Measurements from ENCODE around the gene RHOF.

GRCh38 chr12:121831571-121832245, 38.2 kb upstream of the RHOF start:
- TF ChIP-seq CTCF (IDR thresholded peaks at IDR 0.05) (no peak), POLR2AphosphoS5 (IDR thresholded peaks at IDR 0.05) (no peak)

Measured in prostate gland (tissue), 2 donors.